GM15510 (cell line): Measurements from ENCODE around the gene GFRA1.

ENCODE experiments used
- POLR2A ChIP-seq: IDR thresholded peaks from 3 replicates; pipeline ENCODE4 v1.6.1; 2011; ENCODE audit warnings: borderline replicate concordance; ENCODE audit not compliant: insufficient read length; ENCODE audit errors: extremely low read depth

The GFRA1 gene

DNA sequence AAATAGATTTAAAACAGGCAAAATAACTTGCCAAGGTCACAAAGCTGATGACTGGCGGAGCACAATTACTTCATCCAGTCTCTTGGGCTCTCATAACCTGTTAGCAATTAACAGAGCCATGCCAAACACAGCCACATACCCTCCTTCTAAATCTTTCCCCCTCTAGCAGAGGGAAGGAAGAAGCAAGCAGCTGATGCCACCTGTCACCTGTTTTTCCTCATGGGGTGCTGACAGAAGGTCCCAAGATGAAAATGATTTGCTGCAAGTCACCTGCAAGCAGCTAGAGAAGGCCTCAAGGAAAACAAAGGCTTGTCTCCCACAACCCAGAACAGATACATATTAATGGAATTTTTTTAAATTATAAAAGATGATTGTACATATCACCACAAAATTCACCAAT, 117.8 kb downstream of the GFRA1 start:
- TF ChIP-seq POLR2A: no peak

DNA sequence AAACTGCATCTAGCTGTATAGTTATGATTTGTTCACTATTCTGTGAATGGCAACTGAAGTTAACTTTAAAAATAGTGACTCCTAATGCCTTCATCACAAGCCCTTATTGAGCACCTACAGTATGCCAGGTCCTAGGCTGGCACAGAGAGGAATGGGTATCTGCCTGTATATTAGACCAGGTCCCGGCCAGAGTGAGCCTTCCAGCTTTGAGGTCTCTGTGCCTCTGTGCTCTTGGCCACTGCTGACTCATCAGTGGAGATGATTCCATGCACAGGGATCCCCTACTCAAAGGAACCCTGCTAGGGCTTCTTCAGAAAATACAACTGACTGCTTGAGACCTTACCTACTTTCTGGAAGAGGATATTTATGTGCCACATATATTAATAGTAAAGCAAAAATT, 118.4 kb downstream of the GFRA1 start:
- TF ChIP-seq POLR2A: no peak

DNA sequence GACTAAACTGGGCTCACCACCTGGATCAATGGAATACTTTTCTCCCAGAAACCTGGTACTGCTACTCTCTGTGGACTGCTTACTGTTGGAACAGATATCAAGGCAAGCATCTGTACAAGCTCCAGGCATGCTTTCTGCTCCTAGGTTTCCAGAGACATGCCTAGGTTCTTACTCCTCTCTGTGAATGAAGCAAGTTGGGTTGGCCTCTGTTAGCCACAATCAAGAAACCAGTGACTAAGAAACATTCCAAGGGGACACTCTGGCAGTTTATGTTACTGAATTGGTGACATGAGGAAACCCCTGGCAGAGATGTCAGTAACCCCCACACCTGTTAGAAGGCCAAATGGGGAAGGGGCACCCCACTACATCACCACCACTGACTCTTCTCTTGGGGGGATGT, 121.9 kb downstream of the GFRA1 start:
- TF ChIP-seq POLR2A: no peak

DNA sequence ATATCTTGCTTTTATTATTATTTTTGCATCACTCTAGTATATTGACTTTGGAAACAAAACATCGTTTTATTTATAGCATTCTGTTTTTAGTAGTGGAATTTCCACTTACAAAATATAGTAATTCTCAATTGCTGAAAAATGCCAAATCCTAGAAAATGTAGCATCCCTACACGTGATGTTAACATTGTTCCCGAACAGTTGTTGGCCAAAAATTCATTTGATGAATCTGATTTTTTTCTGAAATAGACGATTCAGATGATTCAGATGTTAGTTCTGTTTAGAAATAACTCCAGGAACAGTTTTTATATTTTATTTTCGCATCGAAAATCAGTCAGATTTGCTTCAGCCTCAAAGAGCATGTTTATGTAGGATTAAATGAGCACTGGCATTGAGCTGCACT, 122.4 kb downstream of the GFRA1 start:
- no peak for TF ChIP-seq POLR2A

DNA sequence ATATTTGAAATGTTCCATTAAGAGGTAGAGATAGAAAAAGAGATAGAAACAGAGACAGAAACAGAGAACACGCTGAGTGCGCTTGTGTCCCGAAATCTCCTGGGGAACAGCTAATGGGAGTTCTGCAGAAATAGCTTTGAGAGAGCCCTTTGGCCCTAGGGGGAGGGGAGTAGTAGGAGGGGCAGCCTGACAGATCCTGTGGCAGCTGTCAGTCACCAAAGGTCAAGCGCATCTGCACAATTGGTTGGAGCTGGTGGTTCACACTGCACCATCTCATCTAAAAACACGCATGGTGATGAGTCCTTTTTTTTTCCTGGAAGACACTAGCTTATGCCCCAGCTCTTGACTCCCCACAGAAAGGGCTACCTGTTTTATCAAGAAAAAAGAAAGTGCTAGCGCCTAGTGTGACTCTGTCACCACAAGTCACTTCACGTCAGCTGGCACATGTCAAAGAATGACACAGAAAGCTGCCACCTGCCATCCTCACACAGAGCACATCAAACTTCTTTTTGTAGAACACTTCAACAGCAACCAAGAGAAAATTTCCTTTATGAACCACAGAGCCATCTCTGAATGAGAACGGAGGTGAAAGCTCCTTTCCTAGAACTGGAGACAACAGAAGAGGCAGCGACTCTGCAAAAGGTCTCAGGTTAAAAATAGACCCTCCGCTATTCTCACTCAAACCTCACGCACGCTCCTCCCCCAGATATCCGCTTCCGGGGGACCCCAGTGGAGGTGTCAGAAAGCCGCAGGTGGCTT, 125.7 kb downstream of the GFRA1 start:
- TF ChIP-seq POLR2A: no peak

DNA sequence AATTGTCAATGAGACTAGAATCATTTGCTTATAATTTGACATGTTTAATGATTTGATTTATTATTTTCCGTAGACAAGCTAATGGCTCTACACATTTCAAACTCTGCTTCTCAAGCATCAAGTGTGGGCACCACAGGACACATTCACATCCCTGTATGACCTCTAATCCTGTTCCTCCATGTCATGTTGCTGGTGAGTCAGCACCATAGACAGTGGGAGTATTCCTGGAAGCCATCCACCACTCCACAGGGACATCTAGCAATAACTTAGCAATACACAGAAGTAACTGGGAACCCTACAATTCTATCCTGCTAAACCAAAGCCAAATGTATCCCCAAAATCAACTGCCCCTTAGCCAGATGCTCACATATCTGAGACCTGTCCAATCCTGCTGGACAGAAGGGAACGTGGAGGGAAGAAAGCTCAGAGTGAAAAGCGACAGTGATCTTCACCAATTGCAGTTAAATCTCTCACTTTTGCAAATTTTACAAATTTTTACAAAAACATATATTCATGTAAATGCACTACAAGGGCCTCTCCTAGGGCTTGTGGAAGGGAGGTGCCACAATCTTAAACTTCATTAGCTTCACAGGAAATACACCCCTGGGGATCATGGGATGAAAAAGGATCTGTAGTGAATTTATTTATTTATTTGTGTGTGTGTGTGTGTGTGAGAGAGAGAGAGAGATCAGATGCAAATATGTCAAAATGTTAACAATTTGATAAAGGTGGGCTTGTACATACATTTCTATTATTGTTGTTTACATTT, 126.5 kb downstream of the GFRA1 start:
- no peak for TF ChIP-seq POLR2A

DNA sequence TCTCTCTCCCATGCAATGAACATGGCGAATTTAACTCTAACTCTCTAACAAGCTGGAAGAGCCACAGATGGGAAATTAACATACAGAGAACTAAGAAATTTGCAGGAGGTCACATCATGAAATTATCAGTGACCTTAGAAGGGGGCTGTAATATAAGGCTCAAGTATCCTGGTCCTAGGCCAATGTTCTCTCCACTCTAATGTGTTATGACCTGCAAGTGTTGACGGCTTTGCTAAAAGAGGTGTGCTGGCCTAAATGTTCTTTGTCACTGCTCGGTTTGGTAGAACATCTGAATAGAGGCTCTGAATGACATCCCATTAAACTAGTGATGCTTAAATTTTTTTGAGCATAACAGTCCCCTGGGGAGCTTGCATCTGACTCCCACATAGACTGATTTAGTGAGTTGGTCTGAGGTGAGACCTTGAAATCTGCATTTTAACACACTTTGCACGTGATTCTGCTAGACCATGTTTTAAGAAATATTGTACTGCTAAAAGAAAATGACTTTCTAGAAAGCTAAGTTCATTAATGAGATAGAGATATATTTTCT, 129.3 kb downstream of the GFRA1 start:
- no peak for TF ChIP-seq POLR2A

DNA sequence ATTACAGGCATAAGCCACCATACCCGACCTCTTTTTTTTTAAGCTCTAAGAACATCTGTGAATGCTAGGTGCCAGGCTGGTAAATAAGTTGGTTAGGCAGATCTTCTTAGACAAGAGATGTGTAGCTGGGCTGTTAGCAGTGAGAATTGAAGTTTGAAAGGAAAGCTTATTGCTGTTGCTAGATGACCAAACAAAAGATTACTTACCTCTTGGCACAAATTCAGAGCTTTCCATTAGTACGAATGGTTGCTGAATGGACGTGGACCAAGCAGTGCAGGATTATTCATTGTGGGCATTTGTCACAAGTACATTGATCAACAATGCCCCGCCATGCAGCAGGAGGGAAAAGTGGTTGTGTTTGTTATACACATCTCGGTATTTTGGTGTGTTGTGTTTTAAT, 131.2 kb downstream of the GFRA1 start:
- no peak for TF ChIP-seq POLR2A

DNA sequence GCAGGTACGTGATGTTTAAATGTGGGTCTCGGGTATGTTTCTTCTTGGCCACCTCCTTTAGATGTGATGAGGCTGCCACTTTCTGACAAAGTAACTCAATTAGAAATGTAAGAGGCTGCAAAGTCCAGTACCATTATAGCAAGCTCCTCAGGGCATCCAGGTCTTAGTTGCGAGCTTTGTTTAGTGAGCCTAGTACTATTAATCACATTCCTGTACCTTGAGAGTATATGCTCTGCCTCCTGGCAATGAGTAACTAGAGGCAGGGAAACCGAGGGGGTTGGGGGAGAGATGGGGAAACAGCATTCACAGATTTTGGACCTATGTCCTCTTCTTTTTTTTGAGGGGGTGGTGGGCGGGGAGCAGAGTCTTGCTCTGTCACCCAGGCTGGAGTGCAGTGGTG, 131.8 kb downstream of the GFRA1 start:
- TF ChIP-seq POLR2A: no peak

DNA sequence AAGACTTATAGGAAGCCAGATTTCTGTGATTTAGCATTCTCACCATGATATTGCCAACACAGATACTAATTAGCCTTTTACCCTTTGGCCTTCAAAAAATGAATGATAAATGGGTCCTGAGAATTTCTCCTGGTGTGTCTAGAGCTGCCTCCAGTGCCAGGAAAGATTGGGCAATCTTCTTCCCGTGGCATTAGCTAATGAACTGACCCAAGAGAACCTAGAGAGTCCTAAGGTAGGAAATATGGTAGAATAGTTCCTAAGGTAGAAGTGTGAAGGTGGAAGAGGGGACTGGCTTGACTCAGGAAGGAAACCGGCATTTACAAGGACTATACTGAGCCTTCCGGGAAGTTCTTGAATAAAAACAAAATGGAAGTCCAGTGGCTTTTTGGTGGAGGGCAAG, 133.1 kb downstream of the GFRA1 start:
- TF ChIP-seq POLR2A: no peak

DNA sequence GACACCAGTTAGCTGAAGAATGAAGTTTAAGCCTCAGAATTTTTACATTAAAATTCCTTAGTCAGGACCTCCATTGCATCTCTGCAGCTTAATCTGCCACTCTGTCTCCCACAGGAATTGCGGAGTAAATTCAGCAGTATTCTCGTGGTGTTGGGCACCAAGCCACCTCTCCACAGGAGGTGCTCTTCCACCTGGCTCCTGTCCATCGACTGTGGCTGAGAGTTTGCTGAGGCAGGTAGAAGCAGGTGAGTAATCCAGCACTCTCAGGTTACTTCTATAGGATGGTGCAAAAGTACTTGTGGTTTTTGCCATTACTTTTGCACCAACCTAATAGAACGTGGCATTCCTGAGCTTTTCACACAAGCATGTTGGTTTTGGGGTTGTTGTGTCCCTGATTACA, 134.1 kb downstream of the GFRA1 start:
- no peak for TF ChIP-seq POLR2A

DNA sequence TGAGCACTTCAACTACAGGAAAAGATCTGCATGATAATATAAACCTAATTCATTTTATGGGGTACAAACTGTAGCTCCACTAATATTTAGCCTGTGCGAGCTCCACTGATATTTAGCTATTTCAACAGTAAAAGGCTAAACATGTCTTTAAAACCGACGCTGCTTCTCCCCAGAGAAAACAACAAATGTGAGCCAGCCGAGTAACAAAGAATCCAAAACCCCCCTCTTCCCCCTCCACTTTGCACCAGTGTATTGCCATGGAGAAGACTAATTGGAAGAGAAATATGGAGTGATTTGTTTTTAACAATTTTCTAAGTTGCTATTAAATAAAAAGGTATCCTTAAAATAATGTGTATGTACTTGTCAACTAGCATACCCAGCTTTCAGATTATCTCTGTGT, 136.7 kb downstream of the GFRA1 start:
- TF ChIP-seq POLR2A: no peak

DNA sequence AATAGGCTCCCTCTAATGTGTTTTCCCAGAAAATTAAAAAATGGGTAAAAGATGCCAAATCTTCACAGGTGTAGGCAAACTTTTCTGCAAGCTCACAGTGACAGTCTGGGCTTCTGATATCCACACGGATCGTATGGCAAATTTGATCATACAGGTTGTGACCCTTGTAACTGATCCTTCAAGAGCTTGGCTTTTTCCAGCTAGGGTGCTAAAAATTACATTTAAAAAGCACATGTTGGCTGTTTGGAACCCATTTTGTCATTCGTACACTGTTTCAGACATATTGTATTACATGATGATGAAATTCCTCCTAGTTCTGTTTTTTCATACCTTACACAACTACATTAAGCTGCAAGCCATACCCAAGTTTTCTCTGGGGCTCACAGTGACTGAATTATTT, 138.7 kb downstream of the GFRA1 start:
- TF ChIP-seq POLR2A: no peak

DNA sequence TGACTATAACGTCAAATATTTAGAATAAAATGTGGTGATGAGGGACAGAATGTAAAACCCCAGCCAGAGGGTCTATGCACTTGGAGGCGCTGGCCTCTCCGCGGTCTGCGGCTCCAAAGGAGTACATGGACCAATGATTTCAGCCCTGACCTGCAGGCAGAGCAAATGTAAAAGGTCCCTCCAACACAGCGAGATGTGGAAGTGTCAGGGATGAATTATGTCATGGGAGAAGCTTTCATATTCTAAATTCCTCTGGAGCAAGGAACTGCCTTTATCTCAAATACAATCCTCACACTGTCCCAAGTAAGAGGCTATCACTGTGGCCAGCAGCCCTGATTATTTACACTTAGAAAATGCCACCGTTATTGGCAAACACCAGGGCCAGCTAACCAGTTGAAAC, 139.4 kb downstream of the GFRA1 start:
- TF ChIP-seq POLR2A: no peak

DNA sequence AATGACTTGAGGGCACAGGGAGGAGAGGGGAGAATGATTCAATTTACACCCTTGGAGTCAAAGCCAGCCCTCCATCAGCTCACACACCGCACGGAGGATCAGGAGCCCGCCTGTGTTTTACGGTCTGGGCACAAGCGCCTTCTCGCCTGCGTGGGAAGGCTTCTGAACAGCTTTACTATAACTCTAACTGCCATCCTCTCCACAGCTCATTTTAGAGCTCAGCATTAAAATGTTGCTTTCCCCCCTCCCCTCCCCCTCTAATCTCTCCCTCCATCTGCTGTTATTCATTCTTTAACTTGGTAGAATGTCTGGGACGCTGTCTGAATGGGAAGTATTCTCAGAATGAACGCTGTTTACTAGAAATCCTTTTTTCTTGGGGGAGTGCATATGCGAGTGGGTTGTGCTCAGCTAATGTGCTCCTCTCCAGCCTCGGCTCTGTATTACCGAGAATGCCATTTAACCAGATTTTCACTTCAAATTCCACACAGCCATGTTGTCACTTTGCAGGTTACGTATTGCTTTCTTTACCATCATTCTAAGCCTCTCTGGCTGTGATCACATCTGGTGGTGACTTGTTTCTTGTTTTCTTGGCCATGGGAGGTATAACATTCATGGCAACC, 140.1 kb downstream of the GFRA1 start:
- TF ChIP-seq POLR2A: no peak
